NCI-H2196 (cell line): ENCODE data around the gene DMXL1.
"Not testable (repeated sequence)": the region's sequence is repeated elsewhere in the genome, so short reads cannot be mapped to it uniquely, and the experiment has no call there.

Experiments
- DNase-seq: peaks from one replicate; lab custom pipeline; 2025; ENCODE audit not compliant: unreplicated experiment; lab: John Stamatoyannopoulos, UW

Gene DMXL1

GRCh38 chr5:119120893-119121292, 50.0 kb downstream of the DMXL1 start:
- DNase-seq, result no peak

GRCh38 chr5:119122474-119122873, 51.6 kb downstream of the DMXL1 start:
- DNase-seq, result not testable (repeated sequence)

- DNase-seq, result no peak
These were observed 52.4 kb downstream of the DMXL1 start for GRCh38 chr5:119123280-119123679.

- DNase-seq, result no peak
These were observed 58.9 kb downstream of the DMXL1 start for GRCh38 chr5:119129770-119130169.

- no peak for DNase-seq
These were observed 60.8 kb downstream of the DMXL1 start for GRCh38 chr5:119131530-119132304.

GRCh38 chr5:119135743-119136142, 64.9 kb downstream of the DMXL1 start:
- DNase-seq, result not testable (repeated sequence)

- no peak for DNase-seq
These were observed 65.9 kb downstream of the DMXL1 start for GRCh38 chr5:119136666-119137318.

GRCh38 chr5:119153629-119154028, 82.7 kb downstream of the DMXL1 start:
- DNase-seq, result no peak

GRCh38 chr5:119158144-119158543, 87.3 kb downstream of the DMXL1 start:
- no peak for DNase-seq

- no peak for DNase-seq
These were observed 90.5 kb downstream of the DMXL1 start for GRCh38 chr5:119161430-119161829.

- no peak for DNase-seq
These were observed 95.1 kb downstream of the DMXL1 start for GRCh38 chr5:119166026-119166425.

- DNase-seq, result no peak
These were observed 97.5 kb downstream of the DMXL1 start for GRCh38 chr5:119168401-119168800.

- DNase-seq, result no peak
These were observed 100.8 kb downstream of the DMXL1 start for GRCh38 chr5:119171686-119172085.

GRCh38 chr5:119174578-119175163, 103.8 kb downstream of the DMXL1 start:
- DNase-seq, result no peak

GRCh38 chr5:119176785-119177184, 105.9 kb downstream of the DMXL1 start:
- no peak for DNase-seq

GRCh38 chr5:119177226-119177625, 106.3 kb downstream of the DMXL1 start:
- DNase-seq, result no peak

- DNase-seq, result no peak
These were observed 107.5 kb downstream of the DMXL1 start for GRCh38 chr5:119178435-119178834.

- DNase-seq, result no peak
These were observed 109.2 kb downstream of the DMXL1 start for GRCh38 chr5:119179857-119180641.

- not testable (repeated sequence) for DNase-seq
These were observed 114.6 kb downstream of the DMXL1 start for GRCh38 chr5:119185512-119185911.

GRCh38 chr5:119187776-119188529, 117.1 kb downstream of the DMXL1 start:
- DNase-seq, result no peak
